Measurements from ENCODE around the gene COL27A1.

COL27A1 gene

DNA sequence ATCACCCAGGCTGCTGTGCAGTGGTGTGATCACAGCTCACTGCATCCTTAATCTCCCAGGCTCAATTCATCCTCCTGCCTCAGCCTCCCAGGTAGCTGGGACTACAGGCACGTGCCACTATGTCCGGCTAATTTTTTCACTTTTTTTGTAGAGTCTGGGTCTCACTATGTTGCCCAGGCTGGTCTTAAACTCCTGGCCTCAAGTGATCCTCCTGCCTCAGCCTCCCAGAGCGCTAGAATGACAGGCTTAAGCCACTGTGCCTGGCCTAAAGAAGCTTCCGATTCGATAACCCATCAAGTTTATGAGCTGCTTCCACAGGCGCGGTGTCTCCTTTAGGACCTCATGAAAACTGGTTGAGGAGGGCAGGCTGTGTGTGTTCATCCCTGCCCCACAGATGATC lies 16.2 kb downstream of the COL27A1 start:
- ChIA-PET CTCF (interaction anchor here (0.8 to 7.8 kb wide), 6 partner anchors 8 to 119 kb away, joined by 3 to 54 read pairs (median 8); partner anchors contain the start of gene COL27A1), POLR2A (no interaction called here)
- DNase-seq (ENCODE audit: low read depth, low spot score): no peak
- H3K4me3 ChIP-seq (ENCODE audit: low read depth, low read length): no peak overlapping the region
- TF ChIP-seq, protein P1, sequence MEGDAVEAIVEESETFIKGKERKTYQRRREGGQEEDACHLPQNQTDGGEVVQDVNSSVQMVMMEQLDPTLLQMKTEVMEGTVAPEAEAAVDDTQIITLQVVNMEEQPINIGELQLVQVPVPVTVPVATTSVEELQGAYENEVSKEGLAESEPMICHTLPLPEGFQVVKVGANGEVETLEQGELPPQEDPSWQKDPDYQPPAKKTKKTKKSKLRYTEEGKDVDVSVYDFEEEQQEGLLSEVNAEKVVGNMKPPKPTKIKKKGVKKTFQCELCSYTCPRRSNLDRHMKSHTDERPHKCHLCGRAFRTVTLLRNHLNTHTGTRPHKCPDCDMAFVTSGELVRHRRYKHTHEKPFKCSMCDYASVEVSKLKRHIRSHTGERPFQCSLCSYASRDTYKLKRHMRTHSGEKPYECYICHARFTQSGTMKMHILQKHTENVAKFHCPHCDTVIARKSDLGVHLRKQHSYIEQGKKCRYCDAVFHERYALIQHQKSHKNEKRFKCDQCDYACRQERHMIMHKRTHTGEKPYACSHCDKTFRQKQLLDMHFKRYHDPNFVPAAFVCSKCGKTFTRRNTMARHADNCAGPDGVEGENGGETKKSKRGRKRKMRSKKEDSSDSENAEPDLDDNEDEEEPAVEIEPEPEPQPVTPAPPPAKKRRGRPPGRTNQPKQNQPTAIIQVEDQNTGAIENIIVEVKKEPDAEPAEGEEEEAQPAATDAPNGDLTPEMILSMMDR (IDR thresholded peaks at IDR 0.05; ENCODE audit: insufficient read depth, low read length, missing control alignments): no peak

DNA sequence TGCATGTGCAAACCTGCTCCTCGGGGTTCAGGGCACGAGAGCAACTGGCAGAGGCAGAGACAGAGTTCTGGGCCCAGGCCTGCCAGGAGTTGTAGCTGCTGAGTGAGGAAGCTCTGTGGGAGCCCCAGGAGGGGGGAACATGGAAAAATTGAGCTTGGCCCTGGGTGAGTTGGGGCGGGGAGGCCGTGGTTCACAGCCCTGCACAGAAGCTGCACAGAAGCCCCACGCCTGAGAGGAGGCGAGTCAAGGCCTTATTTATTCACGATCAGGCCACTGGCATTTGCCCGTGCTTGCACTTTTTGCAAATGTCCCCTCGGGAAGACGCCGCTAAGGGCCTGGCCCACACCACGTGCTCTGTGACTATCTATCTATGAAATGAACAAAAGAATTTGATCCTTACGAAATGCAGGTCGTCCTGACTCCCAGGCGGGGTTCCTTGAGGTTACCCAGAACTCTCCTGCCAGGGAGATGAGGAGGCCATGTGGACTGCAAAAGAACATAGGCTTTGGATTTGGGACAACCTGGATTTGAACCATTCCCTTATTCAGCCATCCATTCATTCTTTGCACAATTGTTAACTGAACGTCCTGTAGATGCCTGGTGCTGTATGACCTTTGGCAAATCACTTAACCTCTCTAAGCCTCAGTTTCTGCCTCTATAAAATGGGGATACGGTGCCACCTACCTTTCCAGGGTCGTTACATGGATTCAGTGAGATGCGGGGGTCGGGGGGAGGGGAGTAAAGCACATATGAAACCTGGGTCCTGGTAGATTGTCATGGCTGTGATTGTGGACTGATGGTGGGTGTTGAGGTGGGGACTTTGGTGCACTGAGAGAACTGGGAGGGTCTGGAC lies 17.9 kb downstream of the COL27A1 start:
- DNase-seq (ENCODE audit: low read depth, low spot score): no peak
- ChIA-PET POLR2A (no interaction called here), CTCF (interaction anchor here (2.6 to 7.8 kb wide), 3 partner anchors 16 to 117 kb away, joined by 11 to 54 read pairs (median 35); partner anchors contain the start of gene COL27A1)

DNA sequence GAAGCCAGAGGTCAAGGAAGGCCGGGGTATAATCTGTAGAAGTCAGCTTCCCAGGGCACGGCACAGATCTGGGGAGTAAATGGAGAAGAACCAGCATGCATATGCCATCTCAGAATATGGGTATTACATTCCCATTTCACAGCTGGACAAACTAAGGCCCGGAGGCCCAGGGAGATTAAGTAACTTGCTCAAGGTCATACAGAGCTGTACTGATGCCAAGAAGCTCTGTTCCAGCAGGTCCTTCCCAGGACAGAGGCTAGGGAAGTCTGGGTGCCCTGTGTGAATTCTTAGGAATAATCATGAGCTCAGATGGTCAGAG lies 19.2 kb downstream of the COL27A1 start:
- TF ChIP-seq, protein P1 (IDR thresholded peaks at IDR 0.05; ENCODE audit: insufficient read depth, low read length, missing control alignments): no peak
- POLR2A ChIA-PET: interaction anchor here (1.0 kb wide), 1 partner anchor 9 kb away, joined by 3 read pairs; no protein-coding TSS in a partner anchor
- CTCF ChIA-PET: interaction anchor here (0.8 to 7.8 kb wide), 6 partner anchors 10 to 116 kb away, joined by 3 to 35 read pairs (median 4); partner anchors contain the start of gene COL27A1

More for the DNA sequence above, 17.9 kb downstream of the COL27A1 start:
- no peak overlapping the region for H3K4me3 ChIP-seq (ENCODE audit: low read depth, low read length)
- TF ChIP-seq, protein P1 (IDR thresholded peaks at IDR 0.05; ENCODE audit: insufficient read depth, low read length, missing control alignments): no peak

DNA sequence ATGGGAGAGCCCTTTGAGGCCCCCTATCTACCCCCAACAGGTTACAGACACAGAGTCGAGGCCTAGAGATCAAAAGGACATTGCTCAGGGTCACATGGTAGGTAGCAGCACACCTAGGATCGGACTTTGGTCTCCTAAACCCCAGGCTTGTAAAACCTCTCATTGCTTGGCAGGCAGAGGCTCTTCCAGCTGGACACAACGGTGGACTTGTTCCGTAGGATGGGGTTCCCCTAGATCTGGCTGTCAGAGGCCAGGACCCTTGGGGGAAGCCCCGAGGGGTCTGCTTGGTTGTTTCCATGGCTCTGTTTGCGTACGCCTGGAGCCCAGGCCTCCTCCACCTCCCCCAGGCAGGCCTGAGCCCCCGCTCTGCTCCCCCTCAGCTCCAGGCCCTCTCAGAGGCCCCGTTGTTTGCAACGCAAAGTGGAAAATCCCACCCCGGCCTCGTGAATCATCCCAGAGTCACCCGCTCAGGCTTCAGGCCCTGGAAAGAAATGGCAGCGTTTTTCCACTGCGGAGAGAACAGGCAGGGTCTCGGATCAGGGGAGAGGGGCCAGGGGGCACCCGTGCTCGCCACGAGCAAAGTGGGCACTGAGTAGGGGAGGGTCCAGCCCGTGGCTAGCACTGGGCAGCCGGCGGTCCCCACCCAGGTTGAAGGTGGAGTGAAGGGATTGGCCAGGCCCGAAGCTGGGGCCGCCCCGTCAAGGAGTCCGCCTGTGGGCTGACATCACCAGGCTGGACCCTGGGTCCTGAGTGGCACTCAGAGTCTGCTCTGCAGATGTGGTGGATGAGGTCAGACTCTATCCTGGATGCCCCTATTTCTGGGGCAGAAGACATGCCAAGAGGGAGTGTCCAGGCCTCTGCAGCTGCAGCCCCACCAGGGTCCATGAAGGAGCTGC lies 19.8 kb downstream of the COL27A1 start:
- TF ChIP-seq, protein P1 (IDR thresholded peaks at IDR 0.05; ENCODE audit: insufficient read depth, low read length, missing control alignments): no peak
- POLR2A ChIA-PET: interaction anchor here (1.0 kb wide), 2 partner anchors 9 to 18 kb away, joined by 3 to 4 read pairs; no protein-coding TSS in a partner anchor
- DNase-seq (ENCODE audit: low read depth, low spot score): no peak
- CTCF ChIA-PET: interaction anchor here (0.8 to 7.8 kb wide), 9 partner anchors 11 to 115 kb away, joined by 3 to 35 read pairs (median 5); partner anchors contain the start of gene COL27A1
- H3K4me3 ChIP-seq (ENCODE audit: low read depth, low read length): no peak overlapping the region

More for the DNA sequence above, 19.2 kb downstream of the COL27A1 start:
- no peak for DNase-seq (ENCODE audit: low read depth, low spot score)
- H3K4me3 ChIP-seq (ENCODE audit: low read depth, low read length): no peak overlapping the region

DNA sequence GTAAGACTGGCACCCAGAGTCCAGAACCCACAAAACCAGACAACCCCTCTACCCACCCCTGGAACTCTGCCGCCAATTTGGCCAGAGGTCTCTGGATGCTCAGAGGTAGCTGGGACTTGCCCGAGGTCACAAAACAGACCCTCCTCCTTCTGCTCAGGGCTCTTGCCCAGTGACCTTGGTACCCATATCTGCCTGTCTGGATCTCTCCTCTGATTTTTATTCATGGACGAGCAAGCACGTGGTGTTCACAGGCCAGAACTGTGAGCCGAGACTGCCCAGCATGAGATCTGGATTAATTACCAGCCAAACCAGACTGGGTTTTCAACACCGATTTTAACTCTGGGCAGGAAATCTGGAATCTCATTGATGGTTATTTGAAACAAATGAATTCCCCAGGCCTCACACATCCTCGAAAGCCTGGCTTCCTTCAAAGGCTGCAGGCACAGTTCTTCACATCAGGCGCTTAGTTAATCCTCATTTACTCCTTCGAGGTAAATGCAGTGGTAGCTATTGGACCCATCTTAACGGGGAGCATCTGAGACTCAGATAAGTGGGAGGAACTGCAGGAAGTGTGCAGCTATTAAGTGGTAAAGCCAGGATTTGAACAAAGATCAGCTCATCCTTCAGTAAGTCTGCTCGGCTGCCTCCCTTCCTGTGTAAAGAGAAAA lies 21.4 kb downstream of the COL27A1 start:
- H3K4me3 ChIP-seq (ENCODE audit: low read depth, low read length): no peak overlapping the region
- TF ChIP-seq, protein P1 (IDR thresholded peaks at IDR 0.05; ENCODE audit: insufficient read depth, low read length, missing control alignments): no peak
- CTCF ChIA-PET: interaction anchor here (1.0 to 7.8 kb wide), 8 partner anchors 10 to 114 kb away, joined by 3 to 35 read pairs (median 6); partner anchors contain the start of gene COL27A1
- POLR2A ChIA-PET: interaction anchor here (1.0 to 1.2 kb wide), 2 partner anchors 15 to 20 kb away, joined by 3 to 4 read pairs; no protein-coding TSS in a partner anchor
- no peak for DNase-seq (ENCODE audit: low read depth, low spot score)
